Measurements from ENCODE around the gene MRPL10. TPM values are rescaled to one million over a fixed set of nuclear protein-coding genes. Genes with fewer than 3 reads are reported as not detected.

The MRPL10 gene
- total RNA-seq, 1 experiment from 2014 or later, result 95.6 TPM

Other genes starting within 250 kb of the MRPL10 start
- 200 and 386 TPM in 2 replicates for gene KPNB1, start 181.6 kb downstream of the MRPL10 start, total RNA-seq (2014; rRNA removed; shearing (Covaris generic))
- gene TBKBP1, start 137.4 kb downstream of the MRPL10 start, total RNA-seq (2014; rRNA removed; shearing (Covaris generic)), result 18.9 and 32.5 TPM in 2 replicates
- gene TBX21, start 98.3 kb downstream of the MRPL10 start, total RNA-seq (2014; rRNA removed; shearing (Covaris generic)), result not detected in 2 replicates
- 4.2 and 5.6 TPM in 2 replicates for gene OSBPL7, start 9.7 kb downstream of the MRPL10 start, total RNA-seq (2014; rRNA removed; shearing (Covaris generic))
- 0.12 TPM in 1 of 2 replicates, not detected in the other for gene LRRC46, start 129 bp upstream of the MRPL10 start, total RNA-seq (2014; rRNA removed; shearing (Covaris generic))
- 68.4 and 72.7 TPM in 2 replicates for gene SCRN2, start 9.7 kb upstream of the MRPL10 start, total RNA-seq (2014; rRNA removed; shearing (Covaris generic))
- 6.7 and 8.5 TPM in 2 replicates for gene SP6, start 19.6 kb upstream of the MRPL10 start, total RNA-seq (2014; rRNA removed; shearing (Covaris generic))
- gene SP2, start 64.7 kb upstream of the MRPL10 start, total RNA-seq (2014; rRNA removed; shearing (Covaris generic)), result 0.68 and 0.71 TPM in 2 replicates
- 50.2 and 90.7 TPM in 2 replicates for gene PNPO, start 110.0 kb upstream of the MRPL10 start, total RNA-seq (2014; rRNA removed; shearing (Covaris generic))
- gene PRR15L, start 126.3 kb upstream of the MRPL10 start, total RNA-seq (2014; rRNA removed; shearing (Covaris generic)), result not detected in 2 replicates
- 101 and 129 TPM in 2 replicates for gene CDK5RAP3, start 139.6 kb upstream of the MRPL10 start, total RNA-seq (2014; rRNA removed; shearing (Covaris generic))
- gene COPZ2, start 206.3 kb upstream of the MRPL10 start, total RNA-seq (2014; rRNA removed; shearing (Covaris generic)), result not detected in 2 replicates
- 19.5 and 21.3 TPM in 2 replicates for gene NFE2L1, start 216.8 kb upstream of the MRPL10 start, total RNA-seq (2014; rRNA removed; shearing (Covaris generic))